OCI-LY1 (cell line): ENCODE data around the gene PCSK6.

Experiments used
- H2AFZ ChIP-seq: fragments of 200-600 bp; sonication (generic), shearing (Covaris generic); 2 replicates; pipeline ENCODE4 v1.6.0; 2014; ENCODE audit warnings: antibody characterized with exemption, mild to moderate bottlenecking, low read length
- H3F3A ChIP-seq: fragments of 200-600 bp; sonication (generic), shearing (Covaris generic); 2 replicates; pipeline ENCODE4 v1.6.0; 2014; ENCODE audit warnings: mild to moderate bottlenecking, antibody characterized with exemption, low read length, moderate library complexity; ENCODE audit not compliant: insufficient read depth
- H3K27ac ChIP-seq: fragments of 200-600 bp; sonication (generic); 2 replicates; pipeline ENCODE4 v1.5.1; 2014; ENCODE audit warnings: low read length, mixed run types, mild to moderate bottlenecking, low read depth; ENCODE audit not compliant: poor library complexity, severe bottlenecking
- H3K27me3 ChIP-seq: fragments of 200-600 bp; sonication (generic); 2 replicates; pipeline ENCODE4 v1.6.0; 2014; ENCODE audit warnings: antibody characterized with exemption, mild to moderate bottlenecking, low read length, moderate library complexity; ENCODE audit not compliant: insufficient read depth
- H3K36me3 ChIP-seq: fragments of 200-600 bp; sonication (generic); 2 replicates; pipeline ENCODE4 v1.6.1; 2014; ENCODE audit warnings: mild to moderate bottlenecking, antibody characterized with exemption, low read length, moderate library complexity, mixed read lengths; ENCODE audit not compliant: insufficient read depth
- H3K4me1 ChIP-seq: fragments of 200-600 bp; sonication (generic); 2 replicates; pipeline ENCODE4 v1.5.1; 2014; ENCODE audit warnings: mild to moderate bottlenecking, low read length, moderate library complexity; ENCODE audit not compliant: insufficient read depth, severe bottlenecking
- H3K4me2 ChIP-seq: fragments of 200-600 bp; sonication (generic), shearing (Covaris generic); 2 replicates; pipeline ENCODE4 v1.6.1; 2014; ENCODE audit warnings: low read length
- H3K4me3 ChIP-seq: fragments of 200-600 bp; sonication (generic); 2 replicates; pipeline ENCODE4 v1.5.1; 2014; ENCODE audit warnings: low read length, low read depth, mild to moderate bottlenecking, mixed read lengths; ENCODE audit not compliant: poor library complexity, severe bottlenecking
- H3K79me2 ChIP-seq: fragments of 200-600 bp; shearing (Covaris generic); 2 replicates; pipeline ENCODE4 v1.6.1; 2016; ENCODE audit warnings: mixed run types, low read length, mixed read lengths; ENCODE audit not compliant: insufficient read depth
- H3K9ac ChIP-seq: fragments of 200-600 bp; sonication (generic), shearing (Covaris generic); 2 replicates; pipeline ENCODE4 v1.6.1; 2014; ENCODE audit warnings: mild to moderate bottlenecking, low read length, mixed read lengths
- H3K9me2 ChIP-seq: fragments of 200-600 bp; sonication (generic), shearing (Covaris generic); 2 replicates; pipeline ENCODE4 v1.6.1; 2014; ENCODE audit warnings: low read depth, mild to moderate bottlenecking, low read length, mixed read lengths
- H3K9me3 ChIP-seq: fragments of 200-600 bp; shearing (Covaris generic); 2 replicates; pipeline ENCODE4 v1.6.1; 2014; ENCODE audit warnings: low read length, mixed read lengths
- H4K20me1 ChIP-seq: fragments of 200-600 bp; sonication (generic), shearing (Covaris generic); 2 replicates; pipeline ENCODE4 v1.6.0; 2016; ENCODE audit warnings: mild to moderate bottlenecking, low read length; ENCODE audit not compliant: insufficient read depth
- EZH2 ChIP-seq: fragments of 200-600 bp; sonication (generic), shearing (Covaris generic); IDR thresholded peaks from 2 replicates; pipeline ENCODE4 v1.8.0; 2017; ENCODE audit warnings: borderline replicate concordance, mixed run types, mild to moderate bottlenecking, antibody characterized with exemption, low read length, moderate library complexity, mixed read lengths
- TF ChIP-seq, protein P1 (sequence below): fragments of 200-600 bp; sonication (generic), shearing (Covaris generic); IDR thresholded peaks from 2 replicates; pipeline ENCODE4 v1.5.1; 2017; ENCODE audit warnings: mild to moderate bottlenecking, antibody characterized with exemption, low read length, moderate library complexity, mixed read lengths

The PCSK6 gene

DNA sequence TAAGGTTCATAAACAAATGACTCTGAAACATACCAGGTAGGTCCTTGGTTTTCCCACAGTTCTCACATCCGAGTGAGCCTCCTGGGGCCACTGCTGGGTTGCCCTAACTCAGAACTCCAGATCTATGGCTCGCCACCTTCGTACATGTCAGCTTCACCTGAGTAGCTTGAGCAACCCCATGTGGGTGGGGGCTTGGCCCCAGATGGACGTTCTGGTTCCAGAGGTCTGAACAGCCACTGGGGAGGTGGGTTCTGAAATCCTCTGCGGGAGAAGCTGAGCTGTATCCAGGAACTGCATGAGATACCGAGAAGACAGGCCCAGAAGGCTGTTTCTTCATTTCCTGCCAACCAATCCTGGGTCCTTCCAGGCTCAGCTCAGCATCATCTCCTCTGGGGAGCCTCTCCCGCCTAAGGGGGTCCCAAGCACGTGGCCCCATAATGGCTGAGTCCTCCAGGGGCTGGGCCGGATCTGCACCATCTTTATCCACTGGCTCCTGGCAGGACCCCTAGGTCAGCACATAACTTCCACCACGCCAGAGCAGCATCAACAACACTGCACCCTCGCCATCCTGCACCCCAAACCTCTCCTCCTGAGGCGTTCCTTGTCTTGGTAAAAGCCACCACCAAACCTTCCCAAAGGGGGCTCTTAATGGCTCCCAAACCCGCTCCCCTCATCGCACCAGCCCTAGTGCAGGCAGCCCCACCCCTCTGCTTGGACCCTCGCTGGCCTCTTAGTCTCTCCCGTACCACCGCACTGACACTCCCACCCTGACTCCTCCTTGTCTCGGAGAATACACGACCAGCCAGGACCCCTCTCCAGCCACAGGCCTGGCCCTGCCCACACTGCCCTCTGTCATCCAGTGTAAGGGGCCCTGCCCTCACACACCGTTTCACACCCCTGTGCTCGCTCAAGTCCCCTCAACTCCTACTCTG, 39.8 kb downstream of the PCSK6 start:
- Histone ChIP-seq H3K9ac (no peak overlapping the region), H3K4me3 (no peak overlapping the region), H3K9me3 (no peaks in the 10 kb centered on the region), H3K4me2 (no peak overlapping the region), H2AFZ (no peak overlapping the region), H3K4me1 (no peaks in the 10 kb centered on the region), H3K79me2 (no peaks in the 10 kb centered on the region), H4K20me1 (no peaks in the 10 kb centered on the region), H3F3A (no peaks in the 10 kb centered on the region), H3K27me3 (peaks cover 2% of the 10 kb centered on the region), H3K9me2 (no peaks in the 10 kb centered on the region), H3K27ac (no peak overlapping the region), H3K36me3 (no peaks in the 10 kb centered on the region)
- no peak for TF ChIP-seq EZH2
- TF ChIP-seq, protein P1, sequence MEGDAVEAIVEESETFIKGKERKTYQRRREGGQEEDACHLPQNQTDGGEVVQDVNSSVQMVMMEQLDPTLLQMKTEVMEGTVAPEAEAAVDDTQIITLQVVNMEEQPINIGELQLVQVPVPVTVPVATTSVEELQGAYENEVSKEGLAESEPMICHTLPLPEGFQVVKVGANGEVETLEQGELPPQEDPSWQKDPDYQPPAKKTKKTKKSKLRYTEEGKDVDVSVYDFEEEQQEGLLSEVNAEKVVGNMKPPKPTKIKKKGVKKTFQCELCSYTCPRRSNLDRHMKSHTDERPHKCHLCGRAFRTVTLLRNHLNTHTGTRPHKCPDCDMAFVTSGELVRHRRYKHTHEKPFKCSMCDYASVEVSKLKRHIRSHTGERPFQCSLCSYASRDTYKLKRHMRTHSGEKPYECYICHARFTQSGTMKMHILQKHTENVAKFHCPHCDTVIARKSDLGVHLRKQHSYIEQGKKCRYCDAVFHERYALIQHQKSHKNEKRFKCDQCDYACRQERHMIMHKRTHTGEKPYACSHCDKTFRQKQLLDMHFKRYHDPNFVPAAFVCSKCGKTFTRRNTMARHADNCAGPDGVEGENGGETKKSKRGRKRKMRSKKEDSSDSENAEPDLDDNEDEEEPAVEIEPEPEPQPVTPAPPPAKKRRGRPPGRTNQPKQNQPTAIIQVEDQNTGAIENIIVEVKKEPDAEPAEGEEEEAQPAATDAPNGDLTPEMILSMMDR = no peak

DNA sequence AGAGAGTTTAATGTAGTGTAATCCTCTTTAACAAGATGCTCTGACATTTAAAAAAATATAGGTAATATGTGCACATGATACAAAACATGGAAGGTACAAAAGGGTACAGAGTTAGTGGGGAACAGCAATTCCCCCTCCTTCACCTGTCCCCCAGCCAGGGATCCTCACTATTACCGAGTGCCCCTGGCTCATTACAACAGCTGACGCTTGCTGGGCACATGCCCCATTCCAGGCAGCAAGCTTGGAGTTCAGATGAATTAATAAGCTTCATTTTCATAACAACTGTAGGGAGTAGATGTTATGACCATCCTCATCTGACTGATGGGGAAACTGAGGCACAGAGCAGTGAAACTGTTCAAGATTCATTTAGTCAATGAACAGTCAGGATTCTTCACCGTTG, 41.2 kb downstream of the PCSK6 start:
- peaks cover 5% of the 10 kb centered on the region for H3K27me3 ChIP-seq
- no peaks in the 10 kb centered on the region for H3K9me2 ChIP-seq
- H3K4me3 ChIP-seq = no peak overlapping the region
- H3K4me2 ChIP-seq = no peak overlapping the region
- no peak overlapping the region for H2AFZ ChIP-seq
- H3K9ac ChIP-seq = no peak overlapping the region
- TF ChIP-seq EZH2 = no peak
- TF ChIP-seq, protein P1 = no peak
- H3F3A ChIP-seq = no peaks in the 10 kb centered on the region
- H3K9me3 ChIP-seq = no peaks in the 10 kb centered on the region
- H3K27ac ChIP-seq = no peak overlapping the region
- H3K4me1 ChIP-seq = no peaks in the 10 kb centered on the region
- no peaks in the 10 kb centered on the region for H3K36me3 ChIP-seq
- no peaks in the 10 kb centered on the region for H4K20me1 ChIP-seq
- no peaks in the 10 kb centered on the region for H3K79me2 ChIP-seq

DNA sequence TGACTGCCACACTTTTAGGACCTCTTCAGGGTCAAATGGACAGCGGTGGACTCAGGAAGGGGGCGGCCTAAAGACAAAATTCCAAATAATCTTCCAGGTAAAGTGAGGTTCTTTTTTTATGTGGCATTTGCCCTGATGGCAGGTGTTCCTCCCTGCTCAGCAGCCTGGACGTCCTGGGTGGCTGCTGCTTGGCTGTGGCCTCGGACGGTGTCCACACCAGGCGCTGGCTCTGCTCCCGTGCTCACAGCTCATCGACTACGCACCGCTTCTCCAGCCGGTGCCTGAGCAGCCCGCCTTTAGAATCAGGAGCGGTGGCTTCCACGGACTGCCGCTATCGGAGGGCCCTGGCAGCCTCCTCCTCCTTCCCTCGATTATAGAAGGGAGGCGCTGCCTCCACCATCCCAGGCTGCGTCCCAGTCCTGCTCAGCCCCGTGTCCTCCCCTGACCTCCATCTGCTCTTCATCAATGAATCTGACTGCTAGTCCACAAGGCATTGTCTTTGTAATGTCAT, 41.9 kb downstream of the PCSK6 start:
- Histone ChIP-seq H3K9me3 (no peaks in the 10 kb centered on the region), H3K9me2 (no peaks in the 10 kb centered on the region), H3K79me2 (no peaks in the 10 kb centered on the region), H4K20me1 (no peaks in the 10 kb centered on the region), H3F3A (no peaks in the 10 kb centered on the region), H3K4me1 (no peaks in the 10 kb centered on the region), H3K27ac (no peak overlapping the region), H3K9ac (no peak overlapping the region), H3K36me3 (no peaks in the 10 kb centered on the region), H3K4me3 (no peak overlapping the region), H2AFZ (no peak overlapping the region), H3K4me2 (no peak overlapping the region), H3K27me3 (peaks cover 5% of the 10 kb centered on the region)
- TF ChIP-seq, protein P1 = no peak
- no peak for TF ChIP-seq EZH2
